ENCODE results near the gene KDM4C.
"Not testable (repeated sequence)": the region's sequence is repeated elsewhere in the genome, so short reads cannot be mapped to it uniquely, and the experiment has no call there.

KDM4C gene

DNA sequence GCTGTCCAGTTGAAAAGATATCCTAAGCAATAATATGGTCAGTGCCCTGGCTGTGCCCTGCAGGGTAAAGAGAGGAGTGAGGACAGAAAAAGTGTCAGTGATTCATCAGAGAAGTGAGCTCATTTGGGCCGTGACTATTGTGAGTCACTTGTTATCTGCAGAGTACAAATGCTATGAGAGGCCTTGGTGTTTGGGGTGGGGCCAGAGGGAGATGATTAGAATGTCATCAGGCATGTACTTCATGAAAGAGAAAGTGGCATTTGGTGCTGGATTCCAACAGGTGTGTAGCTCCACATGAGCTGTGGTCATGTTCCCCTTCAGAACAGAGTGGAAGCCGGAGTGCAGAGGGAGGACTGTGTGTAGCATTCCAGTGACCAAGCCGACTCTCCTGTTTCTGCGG is 174.1 kb downstream of the KDM4C start:
- DNase-seq (ENCODE audit: low read depth) = peak; percentile 24

- DNase-seq (ENCODE audit: low read depth) = no peak
These were observed 178.3 kb downstream of the KDM4C start for GRCh38 chr9:6936103-6936502.

GRCh38 chr9:6937209-6937608 is 179.4 kb downstream of the KDM4C start:
- no peak for DNase-seq (ENCODE audit: low read depth)

DNA sequence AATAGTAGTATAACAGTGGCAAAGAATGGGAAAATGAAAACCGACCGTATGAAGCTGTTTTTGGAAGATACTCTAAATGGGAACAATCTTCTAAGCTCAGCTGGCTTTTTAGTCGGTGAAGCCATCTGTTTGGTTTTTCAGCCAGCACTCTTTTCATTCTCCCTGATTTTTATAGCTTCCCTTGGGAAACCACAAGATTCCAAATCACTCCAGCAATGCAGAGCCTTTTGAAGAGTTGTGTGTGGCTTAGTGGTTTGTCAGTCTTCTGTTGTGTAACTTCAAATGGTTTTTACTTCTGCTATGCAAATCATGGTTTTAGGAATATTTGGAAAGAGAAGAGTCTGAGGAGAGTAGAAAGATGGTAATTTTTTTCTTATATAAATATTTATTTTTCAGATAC is 180.7 kb downstream of the KDM4C start:
- DNase-seq (ENCODE audit: low read depth) = no peak

DNA sequence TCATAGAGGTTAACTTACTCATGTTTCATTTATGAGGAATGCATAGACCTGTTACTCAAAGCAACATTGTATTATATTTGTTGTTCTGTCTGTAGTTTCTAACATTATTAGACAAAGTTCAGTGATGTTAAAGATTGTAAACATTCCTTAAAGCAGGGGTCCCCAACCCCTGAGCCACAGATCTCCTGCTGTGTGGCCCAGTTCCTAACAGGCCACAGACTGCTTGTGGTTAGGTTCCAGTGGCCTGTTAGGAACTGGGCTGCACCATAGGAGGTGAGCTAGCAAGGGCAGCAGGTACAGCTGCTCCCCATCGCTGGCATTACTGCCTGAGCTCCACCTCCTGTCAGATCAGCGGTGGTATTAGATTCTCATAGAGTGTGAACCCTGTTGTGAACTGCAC is 181.1 kb downstream of the KDM4C start:
- DNase-seq (ENCODE audit: low read depth) = no peak

GRCh38 chr9:6941501-6941900 is 183.7 kb downstream of the KDM4C start:
- no peak for DNase-seq (ENCODE audit: low read depth)

GRCh38 chr9:6942406-6942805 is 184.6 kb downstream of the KDM4C start:
- no peak for DNase-seq (ENCODE audit: low read depth)

- DNase-seq (ENCODE audit: low read depth) = no peak
These were observed 185.5 kb downstream of the KDM4C start for GRCh38 chr9:6943293-6943692.

- no peak for DNase-seq (ENCODE audit: low read depth)
These were observed 186.3 kb downstream of the KDM4C start for GRCh38 chr9:6944093-6944551.

DNA sequence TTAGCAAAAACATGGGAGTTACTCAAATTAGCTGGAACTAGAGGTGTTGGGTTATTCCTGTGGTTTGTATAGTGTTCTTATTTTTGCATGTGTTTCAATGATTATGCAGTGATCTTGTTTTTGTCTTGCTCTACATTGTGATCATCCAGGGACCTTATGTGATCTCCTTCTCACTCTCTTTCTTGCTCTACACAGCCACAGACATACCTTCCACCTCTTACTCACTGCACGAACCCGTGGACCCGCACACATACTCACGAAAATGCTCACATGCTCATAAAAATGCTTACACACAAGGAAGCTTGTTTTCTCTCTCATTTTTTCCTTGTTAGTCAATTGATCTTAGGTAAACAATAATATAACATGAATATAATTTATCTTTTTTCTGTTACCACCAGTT is 187.1 kb downstream of the KDM4C start:
- no peak for DNase-seq (ENCODE audit: low read depth)

DNA sequence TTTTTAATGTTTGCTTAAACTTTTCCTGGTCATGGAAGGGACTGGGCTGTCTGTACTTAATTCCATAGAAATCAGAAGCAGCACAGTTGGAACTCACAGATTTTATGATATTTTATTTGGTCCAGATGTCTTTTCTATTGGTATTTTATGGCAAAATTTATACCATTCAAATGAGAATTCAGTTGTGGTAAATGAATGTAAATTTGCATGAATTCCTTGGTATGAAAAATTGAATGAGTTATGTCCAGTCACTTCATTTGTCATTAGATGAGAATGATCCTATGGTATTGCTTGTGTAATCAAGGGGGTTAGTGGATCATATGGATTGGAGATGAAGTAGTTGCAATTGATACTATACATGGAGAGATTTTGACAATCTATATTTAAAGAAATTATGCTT is 188.0 kb downstream of the KDM4C start:
- no peak for DNase-seq (ENCODE audit: low read depth)

GRCh38 chr9:6946583-6947166 is 188.9 kb downstream of the KDM4C start:
- no peak for DNase-seq (ENCODE audit: low read depth)

- not testable (repeated sequence) for DNase-seq (ENCODE audit: low read depth)
These were observed 191.1 kb downstream of the KDM4C start for GRCh38 chr9:6948921-6949320.

DNA sequence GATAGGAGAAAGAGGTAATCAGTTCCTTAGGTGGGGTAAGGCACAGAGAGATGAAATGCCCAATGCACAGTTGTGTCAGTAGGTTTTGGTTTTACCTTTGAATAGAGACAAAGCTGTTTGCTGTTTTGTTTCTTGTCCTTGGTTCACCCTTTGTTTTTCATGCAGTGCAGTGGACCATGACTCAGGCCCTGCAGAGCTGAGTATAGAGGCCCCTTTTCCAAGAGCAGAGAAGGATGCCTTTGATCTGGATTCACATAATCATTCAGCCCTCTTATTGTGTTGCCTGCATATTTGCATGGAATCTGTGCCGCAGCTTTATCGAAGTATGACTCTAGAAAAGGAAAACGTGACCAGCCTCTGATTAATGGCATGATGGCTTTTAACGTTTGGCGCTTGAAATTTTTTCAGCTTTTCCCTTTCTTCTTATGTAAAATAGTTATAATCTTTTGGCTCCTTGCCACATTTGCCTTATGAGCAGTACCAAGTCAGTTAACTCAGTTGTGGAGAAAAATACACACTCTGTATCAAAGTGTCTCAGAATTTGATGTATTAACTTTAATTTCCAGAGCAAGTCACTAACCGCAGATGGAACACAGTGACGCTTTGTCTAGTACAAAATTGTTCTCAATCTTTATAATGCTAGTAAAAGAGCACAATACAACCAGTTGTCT is 197.6 kb downstream of the KDM4C start:
- no peak for DNase-seq (ENCODE audit: low read depth)

DNA sequence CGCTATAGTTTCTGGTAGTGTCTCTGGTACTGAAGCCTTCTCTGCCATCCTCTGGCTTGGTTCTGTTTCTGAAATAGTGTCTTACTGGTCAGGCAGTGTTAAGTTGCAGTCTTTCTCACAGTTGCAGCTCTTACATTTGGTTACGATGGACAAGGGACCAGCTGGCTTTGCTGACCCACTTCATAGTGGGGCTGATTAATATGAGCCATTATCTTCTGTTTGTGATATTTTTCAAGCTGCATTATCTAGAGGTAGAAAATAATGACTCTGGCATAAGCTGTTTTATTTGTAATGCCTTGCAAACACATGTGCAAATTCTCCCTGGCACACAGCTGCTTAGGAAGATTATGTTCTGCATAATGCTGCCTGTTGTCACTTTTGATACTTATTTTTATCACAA is 199.1 kb downstream of the KDM4C start:
- DNase-seq (ENCODE audit: low read depth) = no peak

DNA sequence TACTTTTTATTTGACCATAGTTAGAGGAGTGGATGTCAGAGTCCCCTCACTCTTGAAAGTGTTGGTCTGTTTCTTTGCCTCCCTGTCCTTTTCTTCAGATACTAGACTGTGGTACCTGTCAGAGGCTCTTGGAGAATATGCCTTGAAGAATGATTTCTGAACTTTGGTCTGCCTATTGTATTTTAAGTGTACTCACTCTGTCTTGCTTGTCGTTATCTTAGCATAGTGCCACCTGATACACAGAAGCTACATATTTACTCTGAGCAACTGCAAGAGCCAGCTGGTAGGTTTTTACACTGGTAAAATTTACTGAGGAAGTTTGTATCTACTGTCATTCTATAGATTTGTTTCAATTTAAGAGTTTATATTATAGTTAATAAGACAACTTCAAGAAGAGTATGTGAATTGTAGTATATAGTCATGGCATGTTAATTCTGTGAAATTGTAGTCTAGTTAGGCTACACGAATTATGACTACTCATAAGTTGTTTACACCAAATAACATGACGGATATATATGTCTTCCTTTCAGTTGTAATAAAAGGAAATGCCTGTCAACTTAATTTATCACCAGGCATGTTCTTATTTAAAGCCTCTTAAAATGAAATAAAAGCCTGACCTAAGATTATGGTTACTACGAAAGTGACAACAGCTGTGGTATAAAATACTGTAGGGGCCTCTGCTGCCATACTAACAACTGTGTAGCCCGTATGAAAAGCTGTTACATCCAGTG is 201.7 kb downstream of the KDM4C start:
- DNase-seq (ENCODE audit: low read depth) = no peak

- no peak for DNase-seq (ENCODE audit: low read depth)
These were observed 203.0 kb downstream of the KDM4C start for GRCh38 chr9:6960777-6961176.

DNA sequence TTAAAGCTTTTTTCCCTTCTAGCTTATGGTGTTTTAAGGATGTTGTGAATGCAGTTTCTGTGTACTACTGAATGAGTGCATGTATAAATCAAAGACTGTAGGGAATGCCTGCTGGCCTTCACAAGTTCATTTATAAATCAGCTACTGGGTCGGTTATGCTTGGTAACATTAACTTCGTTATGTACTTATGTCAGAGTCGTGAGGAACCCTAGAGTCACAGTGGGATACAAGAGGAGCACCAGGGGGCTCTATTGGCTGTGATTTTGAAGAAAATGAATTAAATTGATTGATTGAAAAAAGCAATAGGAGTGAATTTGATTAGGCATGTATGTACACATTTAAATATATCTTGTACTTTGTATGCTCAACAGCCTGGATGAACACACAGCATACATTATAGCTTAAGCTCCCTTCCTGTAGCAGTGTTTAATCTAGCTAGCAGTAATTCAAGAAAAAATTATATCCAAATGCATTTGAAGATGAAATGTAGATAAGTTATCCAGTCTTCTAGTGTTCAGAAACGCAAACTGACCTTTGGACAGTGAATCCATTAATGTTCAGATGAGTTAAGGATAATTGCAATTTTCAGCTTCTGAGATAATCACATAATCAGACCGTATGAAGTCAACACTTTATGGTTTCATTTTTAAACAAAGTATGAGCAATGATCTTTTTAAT is 204.2 kb downstream of the KDM4C start:
- DNase-seq (ENCODE audit: low read depth) = no peak

DNA sequence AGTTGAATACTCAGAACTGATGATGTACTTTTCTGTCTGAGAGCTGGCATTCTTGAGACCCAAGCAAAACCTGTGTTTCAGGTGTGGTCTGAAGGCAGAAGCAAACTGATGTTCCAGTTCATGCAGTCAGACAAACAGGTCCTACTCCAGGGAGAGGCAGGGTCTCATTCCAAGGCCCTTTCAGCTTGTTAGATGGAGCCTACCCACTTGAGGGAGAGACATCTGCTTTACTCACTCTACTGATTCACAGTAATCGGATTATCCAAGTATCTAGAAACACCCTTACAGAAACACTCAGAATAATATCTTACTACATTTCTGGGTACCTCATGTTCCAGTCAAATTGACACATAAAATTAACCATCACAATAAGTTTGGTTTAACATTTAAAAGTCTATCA is 207.8 kb downstream of the KDM4C start:
- no peak for DNase-seq (ENCODE audit: low read depth)

- no peak for DNase-seq (ENCODE audit: low read depth)
These were observed 210.5 kb downstream of the KDM4C start for GRCh38 chr9:6968271-6968670.

- DNase-seq (ENCODE audit: low read depth) = no peak
These were observed 212.0 kb downstream of the KDM4C start for GRCh38 chr9:6969805-6970204.

DNA sequence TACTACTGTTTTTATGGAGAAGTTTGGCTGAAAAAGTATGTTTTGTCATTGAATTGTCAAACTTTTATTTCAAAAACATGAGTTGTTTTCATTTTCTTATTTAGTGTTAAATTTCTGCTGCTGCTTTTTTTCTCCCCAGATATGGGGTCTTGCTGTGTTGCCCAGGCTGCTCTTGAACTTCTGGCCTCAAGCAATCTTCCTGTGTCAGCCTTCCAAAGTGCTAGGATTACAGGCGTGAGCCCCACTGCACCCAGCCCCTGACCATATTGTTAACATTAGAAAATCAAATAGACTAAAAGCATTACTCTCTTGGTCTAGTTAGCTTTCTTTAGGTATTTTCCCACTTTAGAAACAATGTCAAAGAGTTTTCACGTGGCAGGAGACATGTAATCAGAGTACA is 215.3 kb downstream of the KDM4C start:
- no peak for DNase-seq (ENCODE audit: low read depth)

DNA sequence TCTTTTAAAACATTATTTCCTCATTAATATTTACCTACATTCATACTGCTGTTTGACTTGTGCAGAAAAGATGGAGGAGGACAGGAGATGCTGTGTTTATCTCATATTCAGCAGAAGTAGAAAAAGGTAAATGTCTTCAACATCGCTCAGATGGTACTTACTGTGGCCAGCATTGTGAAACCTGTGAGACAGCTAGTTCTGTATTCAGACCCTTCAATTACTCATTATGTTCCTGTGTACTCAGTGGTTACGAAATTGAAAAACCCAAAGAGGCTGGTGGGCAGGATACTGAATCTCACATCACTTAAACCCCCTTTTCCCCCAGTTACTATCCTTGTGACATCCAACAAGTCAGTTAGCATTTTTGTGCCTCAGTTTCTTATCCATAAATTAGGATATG is 216.0 kb downstream of the KDM4C start:
- DNase-seq (ENCODE audit: low read depth) = no peak

Measured in stimulated activated CD4-positive, alpha-beta T cell treated with anti-CD3 and anti-CD28 coated beads, Interleukin-2, amount 100 ng/mL, for 4 hours (primary cell).